ENCODE data around the gene CCDC18. TPM values are rescaled to one million over a fixed set of nuclear protein-coding genes. Genes with fewer than 3 reads are reported as not detected.

CCDC18 gene
- total RNA-seq, 1 experiment from 2014 or later, result 18.9 TPM

- intact Hi-C loops (cut with micrococcal nuclease), result no loop called here
- no peaks in the 10 kb centered on the region for H3K9me2 ChIP-seq (replicated peaks; ENCODE audit: low read length)
- H4K20me1 ChIP-seq (ENCODE audit: low read length), result peaks cover 41% of the 10 kb centered on the region
- no peaks in the 10 kb centered on the region for H3K9me3 ChIP-seq (ENCODE audit: low read length)
- peak overlapping the region; percentile 98; the same call in 1 of the 2 replicates for H3K27ac ChIP-seq (ENCODE audit: low read length)
- ChIA-PET CTCF (no interaction called here), POLR2A (ENCODE audit: unreplicated experiment) (interaction anchor here (0.6 kb wide), 2 partner anchors 98 to 859 kb away, joined by 3 to 4 read pairs; no protein-coding TSS in a partner anchor)
- BruUV-seq (replicated peaks), result no TSS peak
- H3F3A ChIP-seq (ENCODE audit: low read length, unreplicated experiment), result no peaks in the 10 kb centered on the region
- peaks cover 22% of the 10 kb centered on the region for H3K4me1 ChIP-seq (ENCODE audit: insufficient read depth, low read length)
- DNase-seq (no peak), ATAC-seq (no peak)
- peaks cover 12% of the 10 kb centered on the region for H3K36me3 ChIP-seq (ENCODE audit: low read depth, low read length)
- peak overlapping the region; percentile 97 for H3K4me2 ChIP-seq (ENCODE audit: low read length)
- peak overlapping the region; percentile 98 for H3K9ac ChIP-seq (ENCODE audit: low read length)
- H2AFZ ChIP-seq (ENCODE audit: low read length), result no peak overlapping the region
- TF ChIP-seq CTCF (conservative IDR thresholded peaks at IDR 0.05; ENCODE audit: low read depth, low read length) (no peak), EZH2phosphoT487 (IDR thresholded peaks at IDR 0.05; ENCODE audit: borderline replicate concordance, low read length) (no peak), EZH2 (IDR thresholded peaks at IDR 0.05; ENCODE audit: low read length, unreplicated experiment) (no peak)
- H3K79me2 ChIP-seq (ENCODE audit: low read length), result peaks cover 90% of the 10 kb centered on the region
- H3K4me3 ChIP-seq (ENCODE audit: low read length), result peak overlapping the region; percentile 93
- H3K27me3 ChIP-seq (ENCODE audit: low read length), result no peaks in the 10 kb centered on the region
These were observed 2.1 kb upstream of the CCDC18 start for GRCh38 chr1:93178418-93178817.

DNA sequence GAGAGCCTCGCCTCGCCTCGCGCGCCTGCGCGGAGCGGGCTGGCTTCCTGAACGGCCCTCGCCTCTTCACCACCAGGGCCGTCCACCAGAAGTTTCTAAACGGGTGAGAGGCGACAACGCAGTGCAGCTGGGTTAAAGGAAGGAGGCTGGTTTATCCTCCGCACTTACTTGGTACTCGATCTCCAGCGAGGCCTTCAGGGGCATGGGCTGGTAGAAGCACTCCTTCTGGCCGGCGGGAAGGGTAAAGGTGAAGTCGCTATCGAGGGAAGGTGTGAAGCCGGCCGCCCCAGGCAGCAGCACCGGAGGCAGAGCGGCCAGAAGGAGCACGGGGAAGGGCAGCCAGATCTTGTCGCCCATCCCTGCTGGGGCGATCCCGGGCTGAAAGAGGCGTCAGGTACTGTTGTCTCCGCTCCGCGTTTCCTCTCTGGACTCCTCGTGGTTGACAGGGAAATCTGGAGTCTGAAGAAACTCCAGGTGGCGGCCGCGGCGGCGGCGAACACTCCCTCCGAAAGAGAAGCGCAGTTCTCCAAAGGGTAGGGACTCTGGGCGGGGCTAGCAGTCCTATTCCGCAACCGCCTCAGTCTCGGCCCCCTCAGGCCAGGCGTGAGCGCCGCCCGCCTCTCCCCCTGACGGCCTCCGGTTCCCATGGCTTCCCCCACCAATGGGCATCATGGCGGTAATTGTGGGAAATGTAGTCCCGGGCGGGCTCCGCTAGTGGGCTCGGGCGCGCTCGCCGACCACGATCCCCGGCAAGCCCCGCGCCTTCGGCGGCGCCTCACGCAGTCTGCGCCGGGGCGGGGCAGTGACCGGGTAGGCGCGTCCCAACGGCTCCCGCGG lies 420 bp upstream of the CCDC18 start, which contains the start of gene TMED5:
TSS of gene TMED5 (minus strand) at position 528 of the 837 bp plus-strand sequence. CDS start at position 357, 171 bp downstream.
- DNase-seq, result peak; percentile 98
- Histone ChIP-seq H3F3A (ENCODE audit: low read length, unreplicated experiment) (no peaks in the 10 kb centered on the region), H3K27me3 (ENCODE audit: low read length) (no peaks in the 10 kb centered on the region), H4K20me1 (ENCODE audit: low read length) (peaks cover 38% of the 10 kb centered on the region), H2AFZ (ENCODE audit: low read length) (peak within 1 kb of the TSS; percentile 89), H3K9ac (ENCODE audit: low read length) (peak within 1 kb of the TSS; percentile 98), H3K36me3 (ENCODE audit: low read depth, low read length) (peaks cover 10% of the 10 kb centered on the region; the same call in 1 of the 2 replicates), H3K79me2 (ENCODE audit: low read length) (peaks cover 87% of the 10 kb centered on the region), H3K27ac (ENCODE audit: low read length) (peak within 1 kb of the TSS; percentile 98), H3K4me3 (ENCODE audit: low read length) (peak within 1 kb of the TSS; percentile 93), H3K9me2 (replicated peaks; ENCODE audit: low read length) (no peaks in the 10 kb centered on the region), H3K4me2 (ENCODE audit: low read length) (peak within 1 kb of the TSS; percentile 97), H3K9me3 (ENCODE audit: low read length) (no peaks in the 10 kb centered on the region), H3K4me1 (ENCODE audit: insufficient read depth, low read length) (peaks cover 22% of the 10 kb centered on the region)
- intact Hi-C loops (cut with micrococcal nuclease), result loop anchor here (1.0 to 10.0 kb wide), 2 partner anchors 101 to 165 kb away; partner anchors contain the start of genes DR1 and MTF2
- TSS peak; percentile 57 for BruUV-seq (replicated peaks)
- CTCF ChIA-PET, result no interaction called here
- TF ChIP-seq CTCF (conservative IDR thresholded peaks at IDR 0.05; ENCODE audit: low read depth, low read length), result no peak
- TF ChIP-seq EZH2phosphoT487 (IDR thresholded peaks at IDR 0.05; ENCODE audit: borderline replicate concordance, low read length), result no peak
- TF ChIP-seq EZH2 (IDR thresholded peaks at IDR 0.05; ENCODE audit: low read length, unreplicated experiment), result no peak
- ATAC-seq, result peak; percentile 93
- POLR2A ChIA-PET (ENCODE audit: unreplicated experiment), result no interaction called here
